Esophagus (tissue), 2 donors: ENCODE measurements around the gene GGACT. TPM values are rescaled to one million over a fixed set of nuclear protein-coding genes. Genes with fewer than 3 reads are reported as not detected.

Source experiments
- H3K27ac ChIP-seq, 2 donors: one replicate each; pipeline ENCODE4 v1.5.1; 2013; ENCODE audit warnings: low read depth in 2 of 2, mild to moderate bottlenecking in 2 of 2, inconsistent platforms in 1 of 2, low read length in 1 of 2, moderate library complexity in 1 of 2
- H3K27me3 ChIP-seq, 2 donors: one replicate each; pipeline ENCODE4 v1.6.1; 2013; ENCODE audit warnings: low read length in 2 of 2, control low read depth in 1 of 2, mild to moderate bottlenecking in 1 of 2; ENCODE audit not compliant: insufficient read depth in 2 of 2, control insufficient read depth in 1 of 2
- H3K36me3 ChIP-seq, 2 donors: one replicate each; pipeline ENCODE4 v1.6.1; 2013; ENCODE audit warnings: low read length in 1 of 2; ENCODE audit not compliant: control insufficient read depth in 2 of 2, insufficient read depth in 2 of 2
- H3K4me1 ChIP-seq, 2 donors: one replicate each; pipeline ENCODE4 v1.6.1; 2013; ENCODE audit warnings: low read length in 1 of 2; ENCODE audit not compliant: control insufficient read depth in 2 of 2, insufficient read depth in 2 of 2
- H3K4me3 ChIP-seq, 2 donors: one replicate each; pipeline ENCODE4 v1.5.1; 2013; ENCODE audit warnings: low read length in 2 of 2, mild to moderate bottlenecking in 2 of 2, low read depth in 1 of 2, moderate library complexity in 1 of 2
- H3K9me3 ChIP-seq, 2 donors: one replicate each; pipeline ENCODE4 v1.6.1; 2013; ENCODE audit warnings: mild to moderate bottlenecking in 2 of 2, low read depth in 1 of 2, low read length in 1 of 2, moderate library complexity in 1 of 2; ENCODE audit not compliant: control insufficient read depth in 2 of 2, insufficient read depth in 1 of 2
- WGBS, 2 donors: extraction: QIAGEN DNeasy Blood & Tissue Kit; methylation state at CpG; one replicate each; pipeline ENCODE4 v1.1.7; 2013; 5-methylcytosine and 5-hydroxymethylcytosine counted together
- polyA plus RNA-seq, 2 donors: library from polyadenylated mRNA; stranded (reverse); fragments of 200-250 nt; gene quantifications; one replicate each; pipeline ENCODE4 v1.2.3, GENCODE V29; 2013
- donor health status: healthy with polysubstance abuse.
- donor health status: Bipolar disorder and iron deficiency.

The GGACT gene
- polyA plus RNA-seq, 2 donors, result 0.81 to 1.3 TPM

DNA sequence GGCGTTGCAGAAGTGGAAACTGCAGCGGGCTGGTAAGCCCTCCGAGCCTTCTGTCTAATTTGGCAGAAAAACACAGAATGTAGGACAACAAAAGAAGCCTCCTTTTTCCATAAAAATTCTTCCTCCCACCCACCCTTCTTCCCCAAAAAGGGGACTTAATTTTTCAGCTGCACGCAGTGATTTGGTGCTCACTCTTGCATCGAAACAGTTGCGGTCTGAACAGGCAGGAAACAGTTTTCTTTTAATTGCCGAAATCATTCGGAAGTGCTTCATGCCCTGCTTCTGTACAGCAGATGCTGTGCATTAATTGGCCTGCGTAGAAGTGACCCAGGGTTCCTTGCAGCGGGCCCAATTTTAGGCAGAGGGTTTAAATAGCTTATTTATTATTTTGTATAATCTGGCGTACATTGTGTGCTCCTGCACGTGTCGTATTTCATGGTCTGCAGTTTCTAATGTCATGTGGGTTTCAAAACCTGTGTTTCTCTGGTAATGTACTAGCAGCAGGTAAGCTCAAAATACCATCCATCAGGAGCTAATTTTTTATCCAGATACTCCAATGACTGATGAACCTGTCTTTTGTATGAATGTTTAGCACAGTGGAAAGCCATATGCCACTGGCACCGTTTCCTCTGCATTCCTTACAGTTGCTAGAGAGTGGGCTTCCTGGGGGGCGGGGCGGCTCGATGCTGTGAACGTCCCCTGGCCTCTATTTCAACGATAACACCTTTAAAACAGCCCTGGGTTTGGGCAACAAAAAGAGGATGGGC, 66.6 kb downstream of the GGACT start:
- H3K27ac ChIP-seq, result no peak overlapping the region
- H3K36me3 ChIP-seq, result peaks cover 0 to 6% of the 10 kb centered on the region in 2 donors
- H3K4me1 ChIP-seq, result no peaks in the 10 kb centered on the region
- no peaks in the 10 kb centered on the region for H3K27me3 ChIP-seq
- no peaks in the 10 kb centered on the region for H3K9me3 ChIP-seq
- H3K4me3 ChIP-seq, result no peak overlapping the region
- 82 to 85% methylated on average over 19 of the region's 19 CpGs for WGBS, 2 donors

- 84 to 85% methylated on average over 27 of the region's 27 CpGs for WGBS, 2 donors
- H3K27me3 ChIP-seq, result no peaks in the 10 kb centered on the region
- H3K4me1 ChIP-seq, result no peaks in the 10 kb centered on the region
- H3K36me3 ChIP-seq, result peaks cover 0 to 6% of the 10 kb centered on the region in 2 donors
- H3K4me3 ChIP-seq, result no peak overlapping the region
- no peak overlapping the region for H3K27ac ChIP-seq
- H3K9me3 ChIP-seq, result no peaks in the 10 kb centered on the region
These were observed 67.4 kb downstream of the GGACT start for GRCh38 chr13:100520936-100521850.

- WGBS, 2 donors, result 97 to 98% methylated on average over 9 of the region's 9 CpGs
- Histone ChIP-seq H3K9me3 (no peaks in the 10 kb centered on the region), H3K4me1 (no peaks in the 10 kb centered on the region), H3K27me3 (no peaks in the 10 kb centered on the region), H3K4me3 (no peak overlapping the region), H3K27ac (no peak overlapping the region), H3K36me3 (peaks cover 0 to 6% of the 10 kb centered on the region in 2 donors)
These were observed 69.0 kb downstream of the GGACT start for GRCh38 chr13:100519626-100520025.

DNA sequence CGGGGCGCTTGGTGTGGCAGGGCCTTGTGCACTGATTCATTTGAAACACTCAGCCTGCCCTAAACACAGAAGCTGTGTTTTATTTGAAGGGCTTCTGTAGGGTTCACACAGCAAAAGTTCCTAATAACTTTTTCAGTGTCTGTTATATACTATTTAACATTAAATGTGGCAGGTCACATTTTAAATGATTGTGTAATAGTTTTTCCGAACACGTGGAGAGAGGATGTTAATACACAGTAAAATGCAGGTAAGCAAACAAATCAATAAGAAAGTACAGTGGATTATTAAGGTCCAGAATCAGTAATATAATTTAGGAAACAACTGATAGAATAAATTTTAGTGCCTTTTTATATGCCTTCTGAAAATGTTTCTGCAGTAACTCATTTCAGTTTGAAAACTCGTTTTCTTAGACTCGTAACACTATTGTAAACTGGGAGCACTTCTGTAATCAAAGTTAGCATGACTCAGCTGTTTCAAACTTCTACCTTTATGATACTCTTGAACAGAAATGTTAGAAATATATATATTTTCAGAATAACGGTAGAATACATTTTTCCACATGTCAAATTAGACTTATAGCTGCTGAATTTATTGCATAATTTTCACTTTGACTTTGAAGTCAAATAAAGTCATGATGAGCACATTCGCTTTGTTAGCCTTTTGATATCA, 70.1 kb downstream of the GGACT start:
- WGBS, 2 donors, result 80 to 91% methylated on average over 8 of the region's 8 CpGs
- H3K27me3 ChIP-seq, result no peaks in the 10 kb centered on the region
- H3K36me3 ChIP-seq, result peaks cover 0 to 3% of the 10 kb centered on the region in 2 donors
- no peaks in the 10 kb centered on the region for H3K4me1 ChIP-seq
- H3K9me3 ChIP-seq, result no peaks in the 10 kb centered on the region
- no peak overlapping the region for H3K4me3 ChIP-seq
- no peak overlapping the region for H3K27ac ChIP-seq

- H3K27me3 ChIP-seq, result no peaks in the 10 kb centered on the region
- peaks cover 0 to 3% of the 10 kb centered on the region in 2 donors for H3K36me3 ChIP-seq
- no peaks in the 10 kb centered on the region for H3K9me3 ChIP-seq
- no peak overlapping the region for H3K4me3 ChIP-seq
- 82 to 84% methylated on average over 13 of the region's 13 CpGs for WGBS, 2 donors
- H3K27ac ChIP-seq, result no peak overlapping the region
- no peaks in the 10 kb centered on the region for H3K4me1 ChIP-seq
These were observed 70.9 kb downstream of the GGACT start for GRCh38 chr13:100517728-100518127.

GRCh38 chr13:100517135-100517534, 71.5 kb downstream of the GGACT start:
- Histone ChIP-seq H3K27ac (no peak overlapping the region), H3K9me3 (no peaks in the 10 kb centered on the region), H3K36me3 (peaks cover 0 to 3% of the 10 kb centered on the region in 2 donors), H3K27me3 (no peaks in the 10 kb centered on the region), H3K4me1 (no peaks in the 10 kb centered on the region), H3K4me3 (no peak overlapping the region)
- WGBS, 2 donors, result 69 to 89% methylated on average over 9 of the region's 9 CpGs

GRCh38 chr13:100515410-100515800, 73.2 kb downstream of the GGACT start:
- H3K36me3 ChIP-seq, result peaks cover 0 to 3% of the 10 kb centered on the region in 2 donors
- WGBS, 2 donors, result 78 to 82% methylated on average over 20 of the region's 20 CpGs
- no peaks in the 10 kb centered on the region for H3K4me1 ChIP-seq
- H3K27me3 ChIP-seq, result no peaks in the 10 kb centered on the region
- H3K9me3 ChIP-seq, result no peaks in the 10 kb centered on the region
- no peak overlapping the region for H3K4me3 ChIP-seq
- no peak overlapping the region for H3K27ac ChIP-seq

- Histone ChIP-seq H3K36me3 (peaks cover 0 to 3% of the 10 kb centered on the region in 2 donors), H3K27ac (no peak overlapping the region), H3K9me3 (no peaks in the 10 kb centered on the region), H3K27me3 (no peaks in the 10 kb centered on the region), H3K4me3 (no peak overlapping the region), H3K4me1 (no peaks in the 10 kb centered on the region)
- WGBS, 2 donors, result 2 to 3% methylated on average over 5 of the region's 5 CpGs
These were observed 73.7 kb downstream of the GGACT start for GRCh38 chr13:100514788-100515409.
